Prostate gland (tissue), 2 donors: ENCODE data around the gene SYNJ2. TPM values are rescaled to one million over a fixed set of nuclear protein-coding genes. Genes with fewer than 3 reads are reported as not detected.

ENCODE experiments used
- DNase-seq: peaks from one replicate; pipeline ENCODE4 v3.0.0-alpha.2; 2019; ENCODE audit warnings: low spot score
- H3K27ac ChIP-seq, 2 donors: fragments of 200-600 bp; sonication (generic); 2 replicates each; pipeline ENCODE4 v1.5.1; 2017 to 2019
- H3K27me3 ChIP-seq: fragments of 200-600 bp; sonication (generic); replicated peaks from 2 replicates; pipeline ENCODE4 v1.5.1; 2019; ENCODE audit not compliant: insufficient read depth
- H3K36me3 ChIP-seq, 2 donors: fragments of 200-600 bp; sonication (generic); 1 replicate in 1 of 2; 2 replicates in 1 of 2; pipeline versions ENCODE4 v1.5.1 to v1.8.1; 2017 to 2019
- H3K4me1 ChIP-seq: fragments of 200-600 bp; sonication (generic); replicated peaks from 2 replicates; pipeline ENCODE4 v1.5.1; 2019
- H3K4me3 ChIP-seq, 2 donors: fragments of 200-600 bp; sonication (generic); 2 replicates each; pipeline ENCODE4 v1.5.1; 2017 to 2019
- H3K9me3 ChIP-seq: fragments of 200-600 bp; sonication (generic); 2 replicates; pipeline ENCODE4 v1.5.1; 2017
- CTCF ChIP-seq, 4 experiments: fragments of 200-600 bp in 2 of 4; fragments of 450-650 bp in 2 of 4; sonication (generic) in 2 of 4; IDR thresholded peaks; 1 replicate in 3 of 4; 2 replicates in 1 of 4; pipeline ENCODE4 v1.5.1; 2016 to 2019; ENCODE audit warnings: antibody characterized with exemption in 4 of 4, mild to moderate bottlenecking in 2 of 4, moderate library complexity in 2 of 4
- POLR2A ChIP-seq: fragments of 450-650 bp; IDR thresholded peaks from one replicate; pipeline ENCODE4 v1.6.1; 2016; ENCODE audit warnings: antibody characterized with exemption, mild to moderate bottlenecking
- POLR2AphosphoS5 ChIP-seq: sonication (generic); formaldehyde crosslinking; IDR thresholded peaks from one replicate; pipeline ENCODE4 v1.6.1; 2017; ENCODE audit warnings: antibody characterized with exemption
- WGBS: methylation state at CpG from one replicate; pipeline ENCODE4 v1.1.5; 2018; 5-methylcytosine and 5-hydroxymethylcytosine counted together
- intact Hi-C: fragments of 100-400 bp; cut with DNase I; formaldehyde crosslinking; loops from one replicate; pipeline ENCODE4 v1.14.2; 2022
- total RNA-seq, 2 donors: library from RNA; depleted of rRNA; stranded (reverse); fragments of >200 nt; gene quantifications; one replicate each; pipeline ENCODE4 v1.1.0, GENCODE V29; 2016

SYNJ2 gene
- total RNA-seq, 2 donors from 2014 or later: 19.7 to 19.9 TPM

GRCh38 chr6:158020811-158021210 is 39.1 kb downstream of the SYNJ2 start:
- TF ChIP-seq CTCF (IDR thresholded peaks at IDR 0.05) (no peak), POLR2A (no peak), POLR2AphosphoS5 (no peak)
- intact Hi-C loops: no loop called here
- no peak overlapping the region for H3K27ac ChIP-seq
- H3K4me1 ChIP-seq: no peaks in the 10 kb centered on the region
- no peak overlapping the region for H3K4me3 ChIP-seq
- no peaks in the 10 kb centered on the region for H3K36me3 ChIP-seq
- DNase-seq: no peak
- no peaks in the 10 kb centered on the region for H3K27me3 ChIP-seq
- H3K9me3 ChIP-seq: no peaks in the 10 kb centered on the region
- WGBS: 95% methylated on average over 2 of the region's 2 CpGs

GRCh38 chr6:158021376-158021775 is 39.7 kb downstream of the SYNJ2 start:
- WGBS: 95% methylated on average over 4 of the region's 4 CpGs
- intact Hi-C loops: no loop called here
- Histone ChIP-seq H3K27ac (no peak overlapping the region), H3K9me3 (no peaks in the 10 kb centered on the region), H3K4me3 (no peak overlapping the region), H3K4me1 (no peaks in the 10 kb centered on the region), H3K36me3 (no peaks in the 10 kb centered on the region), H3K27me3 (no peaks in the 10 kb centered on the region)
- DNase-seq: no peak
- TF ChIP-seq POLR2AphosphoS5: no peak

GRCh38 chr6:158021814-158022748 is 40.4 kb downstream of the SYNJ2 start:
- no peaks in the 10 kb centered on the region for H3K9me3 ChIP-seq
- H3K36me3 ChIP-seq: no peaks in the 10 kb centered on the region
- 93% methylated on average over 14 of the region's 14 CpGs for WGBS
- H3K4me1 ChIP-seq: no peaks in the 10 kb centered on the region
- TF ChIP-seq POLR2AphosphoS5 (no peak), CTCF (IDR thresholded peaks at IDR 0.05) (no peak), POLR2A (no peak)
- H3K27me3 ChIP-seq: no peaks in the 10 kb centered on the region
- DNase-seq: no peak
- intact Hi-C loops: no loop called here
- no peak overlapping the region for H3K27ac ChIP-seq
- H3K4me3 ChIP-seq: no peak overlapping the region

GRCh38 chr6:158022749-158023596 is 41.3 kb downstream of the SYNJ2 start:
- Histone ChIP-seq H3K4me1 (no peaks in the 10 kb centered on the region), H3K36me3 (no peaks in the 10 kb centered on the region), H3K27me3 (no peaks in the 10 kb centered on the region), H3K9me3 (no peaks in the 10 kb centered on the region), H3K4me3 (no peak overlapping the region), H3K27ac (no peak overlapping the region)
- no peak for TF ChIP-seq CTCF (IDR thresholded peaks at IDR 0.05)
- TF ChIP-seq POLR2AphosphoS5: no peak
- no peak for TF ChIP-seq POLR2A
- intact Hi-C loops: no loop called here
- DNase-seq: no peak
- WGBS: 90% methylated on average over 14 of the region's 14 CpGs

GRCh38 chr6:158023597-158023939 is 41.9 kb downstream of the SYNJ2 start:
- 74% methylated on average over 5 of the region's 5 CpGs for WGBS
- H3K27me3 ChIP-seq: no peaks in the 10 kb centered on the region

More at GRCh38 chr6:158023597-158023939, 41.9 kb downstream of the SYNJ2 start:
- DNase-seq: no peak
- intact Hi-C loops: no loop called here
- no peaks in the 10 kb centered on the region for H3K36me3 ChIP-seq
- H3K9me3 ChIP-seq: no peaks in the 10 kb centered on the region
- no peak overlapping the region for H3K27ac ChIP-seq
- H3K4me1 ChIP-seq: no peaks in the 10 kb centered on the region
- TF ChIP-seq POLR2AphosphoS5 (no peak), CTCF (IDR thresholded peaks at IDR 0.05) (no peak), POLR2A (no peak)
- no peak overlapping the region for H3K4me3 ChIP-seq
